Astrocyte of the hippocampus (primary cell): Measurements from ENCODE around the gene BTBD2.
"Not testable (repeated sequence)": the region's sequence is repeated elsewhere in the genome, so short reads cannot be mapped to it uniquely, and the experiment has no call there.

Source experiments
- DNase-seq: peaks from one replicate; pipeline ENCODE4 v3.0.0; 2011; ENCODE audit warnings: low read depth, low spot score

Gene BTBD2

DNA sequence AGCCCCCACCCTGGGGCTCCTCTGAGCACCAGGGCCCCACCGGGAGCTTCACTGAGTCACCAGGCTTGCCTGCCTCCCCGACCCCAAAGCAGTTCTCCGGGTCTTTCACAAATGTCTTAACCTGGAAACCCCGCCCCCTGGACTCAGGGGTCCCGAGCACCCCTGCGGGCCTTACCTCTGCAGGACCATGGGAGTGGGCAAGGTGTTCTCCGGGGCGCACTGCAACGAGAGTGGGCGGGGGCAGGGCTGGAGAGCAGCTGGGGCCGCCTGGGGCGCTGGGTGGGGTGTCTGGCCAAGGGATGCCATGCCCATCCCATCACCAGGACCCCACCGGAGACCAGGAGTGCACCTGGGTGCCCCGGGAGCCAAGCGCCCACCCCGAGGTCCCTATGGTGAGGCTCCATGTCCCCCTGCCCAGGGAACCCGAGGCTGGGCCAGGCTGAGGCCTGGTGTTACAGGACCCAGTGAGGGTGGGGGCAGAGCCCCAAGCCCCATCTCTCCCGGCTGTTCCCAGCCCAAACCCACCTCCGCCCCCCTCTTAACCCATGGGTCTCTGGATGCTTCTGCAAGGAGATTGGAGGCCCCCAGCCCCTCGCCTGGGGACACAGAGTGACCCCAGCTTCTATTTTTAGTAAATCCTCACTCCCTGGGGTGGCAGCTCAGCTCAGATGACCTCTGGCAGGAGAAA lies 24.6 kb upstream of the BTBD2 start:
- DNase-seq: no peak

- no peak for DNase-seq
Observed at GRCh38 chr19:2039089-2039958, 23.8 kb upstream of the BTBD2 start.

- no peak for DNase-seq
Observed at GRCh38 chr19:2038284-2039088, 23.0 kb upstream of the BTBD2 start.

DNA sequence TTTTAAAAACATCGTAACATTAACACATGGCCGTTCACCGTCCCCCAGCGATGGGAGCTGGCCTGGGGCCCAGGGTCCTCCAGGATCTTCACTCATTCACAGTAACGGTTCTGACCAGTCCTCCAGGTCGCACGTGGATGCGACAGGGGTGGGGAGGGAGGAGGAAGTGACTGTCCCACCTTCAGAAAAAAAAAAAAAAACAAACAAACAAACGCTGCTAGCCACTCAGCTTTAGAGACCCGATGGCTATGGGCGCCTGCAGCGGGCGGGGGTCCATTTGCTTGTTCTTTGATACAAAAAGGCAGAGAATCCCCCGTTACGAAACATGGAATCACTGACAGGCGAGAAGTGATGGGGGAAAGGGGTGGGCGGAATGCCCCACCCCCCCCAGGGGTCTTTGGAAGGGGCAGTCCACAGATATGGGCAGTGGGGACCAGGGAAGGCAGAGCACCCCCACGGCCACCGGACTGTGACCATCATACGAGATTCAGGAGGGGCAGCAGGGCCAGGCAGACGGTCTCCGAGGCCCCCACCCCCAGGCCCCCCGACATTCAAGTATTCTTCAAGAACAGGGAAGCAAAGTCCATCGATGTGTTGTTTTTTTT lies 22.2 kb upstream of the BTBD2 start:
- no peak for DNase-seq

DNA sequence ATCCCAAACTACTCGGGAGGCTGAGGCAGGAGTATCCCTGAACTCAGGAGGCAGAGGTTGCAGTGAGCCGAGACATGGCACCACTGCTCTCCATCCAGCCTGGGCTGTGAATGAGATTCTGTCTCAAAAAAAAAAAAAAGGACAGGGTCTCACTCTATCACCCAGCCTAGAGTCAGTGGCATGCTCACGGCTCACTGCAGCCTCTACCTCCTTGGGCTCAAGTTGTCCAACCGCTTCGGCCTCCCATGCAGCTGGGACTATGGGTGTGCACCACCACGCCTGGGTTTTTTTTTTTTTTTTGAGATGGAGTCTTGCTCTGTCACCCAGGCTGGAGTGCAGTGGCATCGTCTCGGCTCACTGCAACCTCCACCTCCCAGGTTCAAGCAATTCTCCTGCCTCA lies 20.9 kb upstream of the BTBD2 start:
- no peak for DNase-seq

GRCh38 chr19:2035590-2035991 lies 20.1 kb upstream of the BTBD2 start:
- DNase-seq: no peak

DNA sequence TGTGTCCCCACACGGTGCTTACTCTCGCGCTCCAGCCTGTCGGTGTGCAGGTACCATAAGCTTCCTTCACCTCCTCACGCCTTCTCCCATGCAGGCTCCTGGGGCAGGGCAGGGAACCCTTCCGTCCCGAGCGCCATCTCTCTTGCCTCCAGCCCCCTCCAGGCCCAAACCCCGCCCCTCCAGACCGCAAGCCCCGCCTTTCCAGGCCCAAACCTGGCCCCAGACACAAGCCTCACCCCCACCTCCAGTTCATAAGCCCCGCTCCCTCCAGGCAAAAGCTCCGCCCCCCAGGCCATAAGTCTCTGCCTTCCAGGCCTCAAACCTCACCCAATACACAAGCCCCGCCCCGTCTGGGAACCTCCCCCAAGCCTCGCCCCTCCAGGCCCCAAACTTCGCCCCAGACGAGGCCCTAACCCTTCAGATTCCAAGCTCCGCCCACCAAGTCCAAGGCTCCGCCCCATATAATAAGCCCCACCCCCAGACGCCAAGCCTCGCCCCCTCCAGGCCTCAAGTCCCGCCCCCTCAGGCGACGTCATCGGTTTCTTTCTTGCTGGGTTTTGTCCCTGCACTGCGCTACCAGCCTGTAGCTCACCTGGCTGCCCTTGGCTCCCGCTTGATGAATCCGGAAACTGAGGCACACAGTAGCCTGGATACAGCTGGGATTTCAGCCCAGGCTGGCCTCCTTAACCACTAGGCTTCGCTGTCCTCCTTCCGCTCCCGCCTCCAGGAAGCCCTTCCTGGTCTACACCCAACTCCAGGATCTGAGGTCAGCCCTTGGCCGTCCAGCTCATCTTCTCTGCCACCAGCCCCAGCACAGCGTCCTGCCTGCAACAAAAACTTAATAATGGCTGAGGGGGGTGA lies 19.4 kb upstream of the BTBD2 start:
- DNase-seq: peak; percentile 42

- not testable (repeated sequence) for DNase-seq
Observed at GRCh38 chr19:2034253-2034652, 18.7 kb upstream of the BTBD2 start.

GRCh38 chr19:2033825-2034159 lies 18.3 kb upstream of the BTBD2 start:
- no peak for DNase-seq

DNA sequence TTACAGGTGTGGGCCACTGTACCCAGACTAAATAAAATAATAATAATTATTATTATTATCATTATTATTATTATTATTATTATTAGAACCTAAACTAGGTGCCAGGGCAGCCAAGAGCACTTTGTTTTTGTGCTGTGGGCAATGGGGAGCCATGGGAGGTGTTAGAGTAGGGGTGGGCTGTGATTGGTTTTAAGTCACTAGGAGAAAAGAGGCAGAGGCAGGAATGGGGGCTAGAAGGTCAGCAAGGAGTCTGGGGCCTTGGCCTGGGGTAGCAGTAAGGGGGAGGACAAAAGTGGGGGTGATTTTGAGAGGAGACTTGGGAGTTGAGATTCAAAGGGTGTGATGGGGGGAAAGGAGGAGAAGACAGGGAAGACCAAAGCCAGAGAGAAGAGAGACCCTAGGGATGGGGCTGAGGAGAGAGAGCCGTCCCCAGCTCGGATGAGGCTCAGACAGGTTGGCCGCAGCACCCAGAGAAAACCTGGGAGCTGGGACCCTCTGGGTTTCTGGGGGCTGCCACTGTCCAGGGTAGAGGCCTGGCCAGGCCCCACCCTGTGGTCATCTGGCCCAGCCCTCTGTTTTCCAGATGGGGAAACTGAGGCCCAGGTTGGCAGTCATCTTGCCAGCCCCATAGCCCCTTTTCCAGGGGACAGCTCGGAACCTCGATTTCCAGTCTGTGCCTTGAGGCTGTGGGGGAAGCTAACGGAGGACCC lies 17.8 kb upstream of the BTBD2 start:
- no peak for DNase-seq

DNA sequence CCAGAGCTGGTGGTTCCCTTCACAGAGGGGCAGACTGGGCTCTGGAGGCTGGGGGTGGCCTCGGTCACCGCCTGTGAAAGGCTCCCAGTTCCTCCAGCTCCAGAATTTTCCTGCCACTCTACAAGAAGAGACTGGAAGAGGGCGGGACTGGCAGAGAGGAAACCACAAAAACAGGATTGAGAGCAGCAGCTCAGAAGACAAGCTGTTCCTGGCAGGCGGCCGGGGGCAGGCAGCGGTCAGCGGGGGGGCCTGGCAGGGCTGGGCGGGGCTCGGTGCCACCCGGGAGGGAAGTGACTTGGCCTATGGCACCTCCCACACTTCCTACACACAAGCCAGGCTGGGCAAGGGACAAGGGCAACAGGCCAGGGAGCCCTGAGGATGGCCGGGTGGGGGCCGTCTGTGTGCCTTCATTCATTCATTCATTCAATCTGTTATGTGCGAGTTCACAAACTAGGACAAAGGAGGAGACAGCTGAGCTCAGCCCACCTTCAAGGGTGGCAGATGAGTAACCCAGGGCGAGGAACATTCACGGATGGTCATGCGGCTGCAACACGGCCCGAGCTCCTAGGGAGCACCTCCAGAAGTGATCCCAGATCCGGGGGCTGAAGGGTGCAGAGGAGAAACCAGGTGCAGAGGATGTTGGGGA lies 16.9 kb upstream of the BTBD2 start:
- DNase-seq: peak; percentile 96

- DNase-seq: peak; percentile 64
Observed at GRCh38 chr19:2027361-2027760, 11.8 kb upstream of the BTBD2 start.

DNA sequence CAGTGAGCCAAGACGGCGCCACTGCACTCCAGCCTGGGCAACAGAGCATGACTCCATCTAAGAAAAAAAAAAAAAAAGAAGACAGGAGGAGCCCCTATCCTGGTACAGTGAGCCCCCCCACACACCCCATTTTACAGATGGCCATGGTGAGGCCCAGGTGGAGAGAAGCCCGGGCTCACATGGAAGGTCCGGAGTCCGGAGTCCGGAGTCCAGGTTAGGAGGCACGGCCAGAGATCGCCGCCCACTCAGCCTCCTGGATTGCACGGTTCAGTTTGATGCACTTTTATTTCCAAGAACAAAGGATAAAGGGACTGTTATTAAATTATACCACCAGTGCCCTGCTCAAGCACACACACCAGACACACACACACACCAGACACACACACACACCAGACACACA lies 11.3 kb upstream of the BTBD2 start:
- DNase-seq: no peak

DNA sequence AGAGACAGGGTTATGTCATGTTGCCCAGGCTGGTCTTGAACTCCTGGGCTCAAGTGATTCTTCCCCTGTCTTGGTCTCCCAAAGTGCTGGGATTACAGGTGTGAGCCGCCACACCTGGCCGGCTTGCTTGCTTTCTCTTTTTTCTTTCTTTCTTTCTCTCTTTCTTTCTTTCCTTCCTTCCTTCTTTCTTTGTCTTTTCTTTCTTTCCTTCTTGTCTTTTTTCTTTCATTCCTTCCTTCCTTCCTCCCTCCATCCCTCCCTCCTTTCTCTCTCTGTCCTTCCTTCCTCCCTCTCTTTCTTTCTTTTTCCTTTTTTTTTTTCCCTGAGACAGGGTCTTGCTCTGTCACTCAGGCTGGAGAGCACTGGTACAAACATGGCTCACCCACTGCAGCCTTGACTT lies 6.8 kb upstream of the BTBD2 start:
- DNase-seq: no peak

DNA sequence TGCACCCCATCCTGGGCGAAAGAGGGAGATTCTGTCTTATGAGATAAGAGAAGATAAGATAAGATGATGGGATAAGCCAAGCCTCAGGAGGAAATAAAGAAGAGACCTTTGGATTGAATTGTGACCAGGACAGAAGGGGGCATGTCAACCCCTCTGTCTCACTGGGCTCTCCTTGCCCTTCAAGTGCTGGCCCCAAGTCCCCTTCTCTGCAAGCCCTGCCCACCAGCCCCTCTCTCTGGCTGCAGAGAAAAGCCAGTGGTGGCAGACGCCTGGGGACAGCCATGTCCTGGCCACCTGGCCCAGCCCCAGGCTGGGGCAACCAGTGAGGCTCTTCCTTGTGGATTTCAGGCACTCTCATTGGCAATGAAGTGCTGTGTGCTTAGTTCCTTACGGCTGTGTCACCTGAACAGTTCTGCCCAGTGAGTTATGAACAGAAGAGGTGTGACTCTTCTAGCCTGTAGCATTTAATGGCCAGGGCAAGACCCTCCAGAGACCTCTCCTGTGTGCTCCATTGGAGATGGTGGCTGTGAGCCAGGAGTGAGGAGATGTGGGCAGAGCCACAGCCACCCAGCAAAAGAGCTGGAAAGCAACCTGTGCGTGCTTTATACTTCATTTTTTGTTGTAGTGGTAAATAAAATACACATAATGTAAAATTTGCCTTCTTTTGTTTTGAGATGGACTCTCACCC lies 6.1 kb upstream of the BTBD2 start:
- DNase-seq: no peak

GRCh38 chr19:2018752-2019151 lies 3.2 kb upstream of the BTBD2 start:
- DNase-seq: no peak

GRCh38 chr19:2016041-2016807 lies 710 bp upstream of the BTBD2 start:
- peak; percentile 81 for DNase-seq
